ENCODE measurements around the gene CAP1. TPM values are rescaled to one million over a fixed set of nuclear protein-coding genes. Genes with fewer than 3 reads are reported as not detected.

CAP1 gene
- polyA plus RNA-seq, 10 donors: 78.2 to 116 (median 91.9) TPM

DNA sequence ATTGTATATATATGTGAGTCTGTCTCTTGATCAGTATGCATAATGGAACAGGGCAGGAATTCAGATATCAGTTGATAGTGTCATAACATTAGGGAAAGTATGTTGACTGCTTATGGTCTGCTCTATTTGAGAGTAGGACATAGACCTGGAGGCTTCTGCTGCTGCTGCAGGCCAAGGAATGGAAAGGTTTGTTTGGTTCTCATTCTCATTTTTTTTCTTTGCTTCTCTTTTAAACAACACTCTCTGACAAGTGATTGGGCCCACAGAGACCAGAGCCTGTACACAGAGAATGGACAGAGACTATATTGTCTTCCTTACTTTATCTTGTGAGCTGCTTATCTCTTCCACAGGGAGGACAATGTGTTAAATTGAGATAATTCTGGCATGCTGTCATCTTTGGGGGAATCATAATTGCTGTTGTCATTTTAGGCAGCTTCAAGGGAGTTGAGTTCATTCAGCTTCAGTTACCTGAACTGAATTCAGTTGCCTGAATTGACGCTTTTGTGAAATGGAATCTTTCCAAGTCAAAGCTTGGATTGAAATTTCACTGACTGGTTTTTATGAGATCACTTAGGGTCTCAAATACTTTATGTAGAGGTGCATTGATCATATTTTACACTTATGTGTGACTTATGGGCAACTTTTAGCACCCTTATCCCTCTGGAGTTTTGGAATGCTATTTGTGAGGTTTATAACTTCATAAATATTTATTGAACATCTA lies 16.9 kb downstream of the CAP1 start:
- no peak for DNase-seq

DNA sequence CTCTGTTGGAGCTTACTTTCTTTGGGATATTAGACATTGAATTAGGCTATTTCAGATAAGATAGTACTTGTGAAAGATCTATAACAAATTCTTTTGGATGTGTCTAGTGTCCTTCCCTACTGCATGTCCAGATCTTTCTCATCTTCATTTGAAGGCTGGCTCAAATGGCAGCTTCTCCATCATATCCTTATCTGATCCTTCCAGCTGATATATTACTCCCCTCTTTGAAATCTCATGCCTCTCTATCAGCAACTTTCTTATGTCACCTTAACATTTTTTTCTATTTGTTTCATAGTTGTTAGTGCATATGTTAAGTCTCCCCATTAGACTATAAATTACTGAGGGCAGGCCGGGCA lies 17.5 kb downstream of the CAP1 start:
- DNase-seq: no peak

DNA sequence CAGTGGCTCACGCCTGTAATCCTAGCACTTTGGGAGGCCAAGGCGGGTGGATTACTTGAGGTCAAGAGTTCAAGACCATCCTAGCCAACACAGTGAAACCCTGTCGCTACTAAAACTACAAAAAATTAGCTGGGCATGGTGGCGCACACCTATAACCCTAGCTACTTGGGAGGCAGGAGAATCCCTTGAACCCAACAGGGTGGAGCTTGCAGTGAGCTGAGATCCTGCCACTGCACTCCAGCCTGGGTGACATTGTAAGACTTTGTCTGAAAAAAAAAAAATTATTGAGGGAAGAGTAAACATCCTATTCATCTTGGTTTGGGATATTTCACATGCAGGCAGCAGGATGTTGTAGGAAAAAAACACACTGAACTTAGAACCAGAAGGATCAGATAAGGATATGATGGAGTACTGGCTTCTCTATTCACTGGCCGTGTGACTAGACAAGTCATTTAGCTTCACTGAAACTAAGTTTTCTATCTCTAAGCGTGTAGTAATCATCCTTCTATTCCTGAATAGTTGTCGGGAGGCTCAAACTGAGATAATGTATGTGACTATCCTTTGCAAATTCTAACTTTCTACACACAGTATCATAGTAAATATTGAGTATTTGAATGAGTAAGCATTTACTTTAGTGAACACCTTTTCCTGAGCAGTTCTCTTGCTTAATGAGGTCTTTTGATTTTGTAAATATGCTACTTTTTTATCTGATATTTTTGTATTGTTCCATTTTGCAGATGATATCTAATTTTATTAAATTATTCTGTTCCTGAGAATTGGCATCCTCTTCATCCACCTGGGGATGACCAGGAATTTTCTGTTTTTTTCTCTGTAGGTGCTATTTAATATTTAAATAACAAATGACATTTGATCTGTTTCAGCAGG lies 18.2 kb downstream of the CAP1 start:
- no peak for DNase-seq

- DNase-seq: no peak
Measured at GRCh38 chr1:40059338-40059959, 18.9 kb downstream of the CAP1 start.

- no peak for DNase-seq
Measured at GRCh38 chr1:40059960-40060750, 19.6 kb downstream of the CAP1 start.

DNA sequence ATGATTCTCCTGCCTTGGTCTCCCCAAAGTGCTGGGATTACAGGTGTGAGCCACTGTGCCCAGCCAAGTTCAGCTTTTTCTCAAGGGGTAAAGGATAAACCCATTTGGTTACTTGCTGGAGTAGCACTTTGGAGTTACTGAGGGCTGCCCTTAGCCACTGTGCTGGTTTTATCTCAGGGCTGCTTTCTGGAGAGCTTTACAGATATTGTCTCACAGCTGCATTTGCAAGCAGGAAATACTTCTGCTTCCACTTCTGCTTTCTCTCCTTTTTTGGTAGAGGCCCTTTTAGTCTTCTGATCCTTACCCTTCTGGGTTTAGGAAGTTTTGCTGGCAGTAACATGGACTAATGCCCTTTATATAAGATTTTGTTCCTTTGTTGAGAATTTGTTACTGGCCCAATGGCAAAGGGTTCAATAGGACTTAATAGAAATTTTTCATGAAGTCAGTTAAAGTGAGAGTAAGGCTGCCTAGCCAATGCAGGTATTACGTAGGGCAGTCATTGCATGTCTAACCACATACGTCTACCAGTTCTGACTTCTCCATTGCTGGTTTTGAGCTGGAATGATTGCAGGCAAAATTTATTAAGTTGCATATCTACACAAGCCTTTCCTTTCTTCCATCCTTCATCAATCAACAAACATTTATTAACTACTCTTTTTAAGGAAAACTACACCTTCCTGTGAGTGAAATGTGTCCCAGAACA lies 24.4 kb downstream of the CAP1 start:
- DNase-seq: peak in 1 of 3 donors; percentile 22

- DNase-seq: no peak
Measured at GRCh38 chr1:40067023-40067422, 26.5 kb downstream of the CAP1 start.

- DNase-seq: no peak
Measured at GRCh38 chr1:40067851-40068250, 27.3 kb downstream of the CAP1 start.

DNA sequence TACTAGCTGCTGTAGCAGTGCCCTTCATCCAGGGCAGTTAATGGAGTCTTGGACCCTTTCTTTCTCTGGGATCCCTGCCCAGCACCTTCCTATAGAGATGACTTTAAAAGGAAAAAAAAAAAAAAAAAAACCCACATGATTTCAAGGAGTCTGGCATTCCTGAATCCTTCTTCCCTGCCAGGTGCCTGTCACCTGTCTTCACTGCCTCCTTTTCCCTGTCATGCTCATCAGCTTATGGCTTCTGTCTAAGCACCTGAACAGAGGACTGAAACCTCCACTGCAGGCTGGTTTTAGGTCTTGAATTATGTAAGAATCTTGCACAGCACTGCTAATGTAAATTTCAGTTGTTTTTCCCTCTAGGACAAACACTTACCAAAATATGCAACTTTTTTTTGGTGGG lies 31.6 kb downstream of the CAP1 start:
- DNase-seq: no peak

DNA sequence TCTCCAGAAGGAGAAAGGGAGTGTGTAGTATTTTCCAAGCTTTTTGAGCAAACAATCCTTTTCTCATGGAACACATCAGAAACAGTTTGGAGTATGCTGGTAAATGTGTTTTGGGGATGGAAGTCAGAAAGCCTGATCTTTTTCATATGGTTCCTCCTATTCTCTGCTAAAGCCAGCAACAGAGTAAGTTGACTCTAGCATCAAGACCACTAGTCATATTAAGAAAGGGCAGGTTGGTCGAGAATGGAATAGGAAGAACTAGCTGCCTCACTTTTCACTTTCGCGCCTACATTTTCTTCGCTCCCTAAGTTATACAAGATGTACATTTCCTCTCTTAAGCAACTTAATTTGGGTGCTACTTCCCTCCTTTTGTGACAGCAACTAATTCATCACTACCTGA lies 32.5 kb downstream of the CAP1 start:
- no peak for DNase-seq

DNA sequence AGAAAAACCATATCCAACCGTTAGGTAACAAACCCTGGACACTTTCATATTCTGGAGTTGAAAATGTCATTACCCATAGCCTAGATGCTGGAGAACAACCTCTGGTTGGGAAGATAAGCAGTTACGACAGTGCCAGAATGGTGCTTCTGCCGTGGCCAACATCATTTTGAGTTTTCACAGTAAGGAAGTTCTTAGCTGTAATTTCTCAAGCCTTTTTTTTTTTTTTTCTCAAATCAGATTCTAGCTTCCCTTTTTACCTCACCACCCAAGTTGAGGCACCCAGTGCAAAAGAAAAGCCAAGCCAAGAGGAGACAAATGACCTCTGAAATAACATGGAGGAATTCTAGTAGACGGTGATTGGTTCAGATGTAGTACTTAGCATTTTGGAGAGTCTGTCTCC lies 34.7 kb downstream of the CAP1 start:
- DNase-seq: no peak

GRCh38 chr1:40076895-40077312 lies 36.4 kb downstream of the CAP1 start:
- peak; percentile 22 to 43 (median 33) for DNase-seq

- peak in 2 of 3 donors; percentile 22 to 40 for DNase-seq
Measured at GRCh38 chr1:40078512-40079333, 38.2 kb downstream of the CAP1 start.

DNA sequence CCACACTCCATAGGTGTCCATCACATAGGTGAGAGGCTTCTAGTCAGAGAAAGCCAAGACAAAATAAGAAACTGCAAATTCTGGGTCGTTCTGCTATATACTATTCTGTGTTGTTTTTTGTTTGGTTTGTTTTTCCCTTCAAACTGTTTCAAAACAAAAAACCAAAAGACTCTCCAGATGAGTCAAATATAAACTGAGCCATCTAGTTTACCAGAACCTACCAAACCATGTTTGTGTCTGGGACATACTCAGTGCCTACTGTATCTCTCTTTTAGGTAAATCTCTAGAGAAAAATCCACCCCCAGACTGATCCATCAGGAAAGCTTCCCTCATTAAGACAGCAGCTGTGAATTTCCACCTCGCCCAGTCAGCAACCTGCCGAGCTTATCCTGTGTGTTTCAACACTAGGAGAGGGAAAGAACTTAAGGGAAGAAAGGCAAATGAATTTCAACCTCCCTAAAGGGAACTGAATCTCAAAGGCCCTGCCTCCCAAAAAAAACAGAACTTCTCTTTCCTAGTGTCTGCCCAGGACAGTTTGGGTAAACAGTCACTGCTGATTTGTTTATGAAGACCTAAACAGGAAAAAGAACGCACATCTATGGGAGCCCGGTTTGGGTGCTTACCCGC lies 39.4 kb downstream of the CAP1 start:
- no peak for DNase-seq

DNA sequence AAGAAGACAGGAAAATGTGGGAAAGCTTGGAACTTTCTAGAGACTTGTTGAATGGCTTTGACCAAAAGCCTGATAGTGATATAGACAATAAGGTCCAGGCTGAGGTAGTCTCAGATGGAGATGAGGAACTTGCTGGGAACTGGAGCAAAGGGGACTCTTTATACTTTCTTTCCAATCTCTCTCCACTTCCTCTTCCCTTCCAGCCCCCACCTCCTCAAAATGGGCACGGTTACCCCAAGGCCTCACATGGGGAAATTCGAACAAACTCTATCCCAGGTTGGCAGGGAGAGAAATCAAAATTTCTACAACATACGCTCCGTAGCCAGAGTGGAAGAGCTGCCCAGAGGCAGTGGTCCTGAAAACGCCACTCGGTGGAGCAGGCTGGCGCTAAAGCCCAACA lies 41.3 kb downstream of the CAP1 start:
- no peak for DNase-seq

DNA sequence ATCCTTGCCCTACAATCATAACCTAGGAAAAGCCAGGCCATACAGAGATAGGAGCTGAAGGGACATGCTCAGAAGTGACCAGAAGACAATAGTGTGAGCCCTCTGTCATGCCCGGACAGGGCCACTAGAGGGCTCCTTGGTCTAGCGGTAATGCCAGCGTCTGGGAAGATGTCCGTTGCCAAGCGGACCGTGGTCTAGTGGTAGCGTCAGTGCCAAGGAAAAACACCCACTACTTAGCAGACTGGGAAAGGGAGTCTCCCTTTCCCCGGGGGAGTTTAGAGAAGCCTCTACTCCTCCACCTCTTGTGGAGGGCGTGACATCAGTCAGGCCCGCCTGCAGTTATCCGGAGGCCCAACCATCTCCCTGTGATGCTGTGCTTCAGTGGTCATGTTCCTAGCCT lies 44.2 kb downstream of the CAP1 start:
- peak in 2 of 3 donors; percentile 34 to 56 for DNase-seq

DNA sequence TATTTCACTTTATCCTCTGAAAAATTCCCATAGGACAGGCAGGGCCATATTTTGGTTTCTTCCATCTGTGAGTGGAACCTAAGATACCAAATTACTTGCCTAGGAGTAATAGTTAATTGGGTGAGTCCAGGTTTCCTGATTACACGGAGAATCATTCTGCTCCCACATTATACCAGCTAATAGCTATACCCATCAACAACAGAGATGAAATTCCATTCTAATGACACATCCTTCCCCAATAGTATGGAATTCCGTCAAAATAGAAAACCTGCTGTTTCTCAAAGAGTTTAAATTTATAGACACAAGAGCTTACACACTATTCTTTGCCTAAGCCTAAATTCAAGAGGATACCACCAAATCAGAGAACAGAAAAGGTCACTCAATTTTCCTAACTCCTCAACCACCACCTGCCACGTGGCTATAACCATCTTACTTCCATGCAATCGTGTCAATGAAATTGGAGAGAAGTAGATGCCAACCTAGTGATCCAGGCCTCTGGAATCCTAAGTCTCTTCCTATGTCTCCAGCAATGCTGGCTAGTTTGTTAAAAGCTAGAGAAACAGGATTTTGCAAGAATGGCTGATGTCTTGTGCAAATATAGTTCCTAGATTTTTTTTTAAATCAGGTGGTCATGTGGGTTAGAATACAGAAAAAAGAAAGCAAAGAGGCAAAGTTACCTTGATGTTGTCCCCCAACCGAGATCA lies 50.3 kb downstream of the CAP1 start:
- no peak for DNase-seq

DNA sequence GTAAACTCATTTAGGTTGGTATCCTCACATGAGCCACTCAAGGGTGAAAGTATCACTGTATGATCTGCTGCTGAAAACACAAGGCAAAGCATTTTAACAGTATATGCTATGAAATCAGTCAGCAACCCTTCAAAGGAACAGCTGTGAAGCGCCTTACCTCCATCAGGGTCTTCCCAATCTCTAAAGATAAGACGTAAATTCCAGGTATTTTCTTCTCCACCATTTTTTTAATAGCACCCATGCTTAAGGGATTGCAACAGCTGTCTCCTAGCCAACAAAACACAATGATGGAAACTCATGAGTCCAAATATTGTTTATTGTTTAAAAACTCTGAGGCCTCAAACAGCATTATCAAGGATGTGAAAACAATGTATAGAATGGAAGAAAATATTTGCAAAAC lies 51.7 kb downstream of the CAP1 start:
- no peak for DNase-seq

All from muscle of back (tissue), 11 donors.